Superior temporal gyrus (tissue), 1 donor: Measurements from ENCODE around the gene CREBBP.
A peak's percentile ranks its signal among the peaks of the same experiment; 100 is the strongest.

ENCODE experiments used
- DNase-seq: peaks from one replicate; pipeline ENCODE4 v3.0.0-alpha.2; 2016; ENCODE audit errors: extremely low spot score

The CREBBP gene

DNA sequence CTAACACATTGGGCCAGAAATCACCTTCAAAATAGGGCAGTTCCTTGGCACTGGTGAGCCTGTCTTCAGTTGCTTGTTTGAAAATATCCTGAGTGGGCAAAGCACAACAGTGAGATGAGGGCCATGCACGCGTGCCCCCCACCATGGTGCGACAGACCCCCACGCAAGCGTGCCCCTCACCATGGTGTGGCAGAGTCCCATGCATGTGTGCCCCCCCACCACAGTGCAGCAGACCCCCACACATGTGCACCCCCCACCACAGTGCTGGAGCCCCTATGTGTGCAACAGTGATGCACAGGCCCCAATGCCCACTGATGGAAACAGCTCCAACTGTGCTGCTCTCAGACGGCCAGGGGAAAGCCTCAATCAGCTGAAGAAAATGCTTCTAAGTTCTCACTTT lies 144.4 kb downstream of the CREBBP start:
- DNase-seq, result no peak

DNA sequence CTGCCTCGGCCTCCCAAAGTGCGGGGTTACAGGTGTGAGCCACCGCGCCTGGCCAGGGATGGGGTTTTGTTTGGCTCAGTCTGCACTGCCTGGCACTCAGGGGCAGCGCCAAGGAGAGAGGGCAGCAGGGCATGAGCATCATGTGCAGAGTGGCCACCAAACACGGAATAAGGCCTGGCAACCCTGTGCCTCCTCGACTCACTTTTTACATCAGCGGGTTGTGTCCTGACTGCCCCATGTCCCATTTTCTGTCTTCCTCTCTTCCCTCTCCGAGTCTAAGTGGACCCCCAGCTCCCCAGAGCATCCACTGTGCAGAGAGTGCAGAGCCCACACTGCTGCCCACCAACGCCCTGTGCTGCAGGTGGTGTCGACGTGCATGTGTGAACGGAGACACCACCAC lies 145.0 kb downstream of the CREBBP start:
- no peak for DNase-seq

DNA sequence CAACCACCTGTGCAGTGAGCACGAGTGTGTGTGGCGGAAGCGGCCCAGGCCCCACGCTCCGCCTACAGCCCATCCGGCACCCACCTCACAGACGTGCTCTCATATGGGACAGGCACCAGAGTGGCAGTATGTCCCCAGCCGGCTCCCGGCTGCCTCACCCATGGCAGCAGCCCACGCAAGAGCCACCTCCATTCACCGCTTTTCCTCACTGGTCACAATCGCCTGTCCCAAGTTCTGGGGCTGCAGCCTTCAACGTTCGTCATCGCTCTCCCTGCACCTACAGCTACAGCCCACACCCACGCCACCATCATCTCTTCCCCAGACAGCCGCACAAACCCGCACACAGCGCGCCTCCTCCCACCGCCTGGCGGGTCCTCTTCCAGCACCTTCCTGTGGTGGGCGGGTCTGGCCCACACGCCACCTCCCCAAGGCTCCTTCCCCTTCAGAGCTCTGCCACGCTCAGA lies 145.7 kb downstream of the CREBBP start:
- DNase-seq, result no peak

DNA sequence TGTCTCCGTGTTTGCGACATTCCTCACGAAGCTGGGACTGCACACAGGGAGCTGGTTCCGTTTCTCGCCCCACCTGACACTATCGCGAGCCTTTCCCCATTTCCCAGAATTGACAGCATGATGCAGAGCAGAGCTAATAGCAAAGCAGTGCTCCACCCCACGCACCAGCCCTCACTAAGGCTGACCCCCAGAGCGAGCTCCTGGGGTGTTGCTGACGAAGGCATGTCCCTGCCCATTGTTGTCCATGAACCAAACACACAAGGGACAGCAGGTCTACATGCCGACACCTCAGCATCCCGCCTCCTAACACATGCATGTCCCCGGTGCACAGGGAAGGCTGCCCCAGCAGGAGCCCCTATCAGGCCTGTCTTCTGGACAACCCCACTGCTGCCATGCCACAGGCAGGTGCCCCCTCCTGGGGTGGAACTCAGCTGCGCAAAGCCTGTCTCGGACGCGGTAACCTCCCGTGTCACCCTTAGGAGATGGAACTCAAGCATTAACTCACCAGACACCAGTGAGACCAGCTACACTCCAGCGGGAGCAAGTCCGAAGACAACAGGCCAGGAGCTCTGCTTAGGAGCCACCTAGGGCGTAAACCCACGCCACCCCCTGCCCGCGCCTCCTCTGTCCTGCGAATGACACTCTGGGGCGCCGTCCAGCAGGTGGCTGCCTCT lies 146.3 kb downstream of the CREBBP start:
- DNase-seq, result no peak

DNA sequence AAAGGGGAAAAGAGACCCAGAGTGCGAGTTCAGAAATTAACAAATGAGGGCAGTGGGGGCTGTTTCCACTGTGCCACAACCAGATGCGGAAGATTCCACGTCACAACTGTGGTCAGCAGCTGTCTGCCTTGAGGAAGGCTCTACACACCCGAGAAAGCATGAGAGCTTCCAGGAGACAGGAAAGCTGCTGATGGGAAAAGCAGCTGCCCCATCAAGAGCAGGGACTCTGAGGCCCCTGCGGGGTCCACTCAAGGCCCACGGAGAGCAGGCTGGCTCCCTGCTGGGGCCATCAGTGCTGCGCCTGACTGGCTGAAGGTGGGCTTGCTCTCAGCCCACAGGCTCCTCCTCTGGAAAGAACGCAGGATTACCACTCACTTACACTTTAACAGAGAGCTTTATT lies 148.3 kb downstream of the CREBBP start:
- no peak for DNase-seq

- DNase-seq, result no peak
These were observed 149.2 kb downstream of the CREBBP start for GRCh38 chr16:3731126-3731935.

DNA sequence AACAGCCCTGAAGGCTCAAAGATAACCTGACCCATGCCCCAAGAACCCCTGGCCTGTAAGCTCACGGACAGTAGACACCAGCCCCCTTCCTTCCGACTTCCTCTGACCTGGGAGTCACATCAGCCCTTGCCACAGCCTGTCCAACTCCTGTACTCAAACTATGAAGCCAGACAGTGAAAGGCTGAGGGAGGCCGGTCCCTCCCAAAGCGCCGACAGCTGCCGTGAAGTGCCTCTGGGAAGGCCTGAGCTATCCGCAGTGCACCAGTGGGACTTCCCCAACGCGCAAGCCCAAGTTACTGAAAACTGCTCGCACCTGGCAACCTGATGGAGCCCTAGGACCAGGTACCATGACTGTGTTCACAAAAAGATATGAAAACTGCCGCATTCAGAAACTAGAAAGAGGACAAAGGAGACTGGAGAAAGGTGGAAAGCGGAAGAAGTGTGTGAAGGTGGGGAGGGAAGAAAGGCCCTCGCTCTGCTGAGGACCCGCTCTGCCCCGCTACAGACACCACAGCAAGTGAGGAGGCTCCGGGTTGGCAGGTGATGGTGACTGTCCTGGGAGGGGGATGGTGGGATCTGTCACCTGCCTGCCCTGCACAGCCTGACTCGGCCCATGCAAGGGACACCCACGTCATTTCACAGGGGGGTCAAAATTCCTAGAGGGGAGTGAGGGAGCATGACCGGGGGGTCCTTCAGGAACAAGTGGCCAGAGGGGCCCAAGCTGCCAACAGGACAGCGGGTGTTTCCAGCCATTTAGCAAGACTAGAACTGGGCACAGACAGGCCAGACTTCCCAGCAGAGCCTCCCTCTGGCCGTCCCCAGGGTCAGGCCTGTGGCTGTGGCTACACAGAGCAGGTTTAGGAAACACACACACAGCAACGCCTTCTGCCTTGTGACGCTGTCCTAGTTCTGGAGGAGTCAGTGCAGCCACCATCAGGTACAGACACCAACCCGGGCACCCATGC lies 150.1 kb downstream of the CREBBP start:
- no peak for DNase-seq

- DNase-seq, result no peak
These were observed 151.1 kb downstream of the CREBBP start for GRCh38 chr16:3729161-3730112.

DNA sequence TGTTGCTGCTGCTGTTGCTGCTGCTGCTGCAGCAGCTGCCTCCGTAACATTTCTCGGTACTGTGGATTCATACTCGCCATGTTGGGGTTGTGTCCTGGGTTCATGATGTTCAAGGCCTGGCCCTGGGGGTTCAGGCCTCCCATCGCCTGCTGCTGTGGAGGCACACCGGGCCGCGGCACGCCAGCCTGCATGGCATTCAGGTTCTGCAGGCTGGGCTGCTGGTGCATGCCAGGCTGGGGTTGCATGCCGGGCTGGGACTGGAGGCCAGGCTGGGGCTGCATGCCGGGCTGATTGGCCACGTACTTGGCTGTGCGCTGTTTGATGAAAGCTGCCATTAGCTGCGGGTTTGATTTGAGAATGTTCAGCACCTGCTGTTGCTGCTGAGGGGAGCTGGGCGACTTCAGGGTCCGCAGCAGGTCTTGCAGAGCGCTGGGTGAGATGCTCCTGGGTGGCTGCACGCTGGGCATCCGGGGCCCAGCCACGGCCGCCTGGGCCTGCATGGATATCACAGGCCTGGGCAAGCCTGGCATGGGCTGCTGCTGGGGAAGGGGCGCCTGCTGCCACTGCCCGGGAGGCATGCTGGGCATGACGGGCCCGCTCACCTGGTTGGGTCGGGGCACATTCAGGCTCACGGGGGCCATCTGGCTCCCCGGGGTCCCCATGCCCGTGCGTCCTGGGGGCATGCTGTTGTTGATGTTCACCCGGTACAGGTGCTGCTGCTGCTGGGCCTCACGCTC lies 151.9 kb downstream of the CREBBP start:
- DNase-seq, result no peak

DNA sequence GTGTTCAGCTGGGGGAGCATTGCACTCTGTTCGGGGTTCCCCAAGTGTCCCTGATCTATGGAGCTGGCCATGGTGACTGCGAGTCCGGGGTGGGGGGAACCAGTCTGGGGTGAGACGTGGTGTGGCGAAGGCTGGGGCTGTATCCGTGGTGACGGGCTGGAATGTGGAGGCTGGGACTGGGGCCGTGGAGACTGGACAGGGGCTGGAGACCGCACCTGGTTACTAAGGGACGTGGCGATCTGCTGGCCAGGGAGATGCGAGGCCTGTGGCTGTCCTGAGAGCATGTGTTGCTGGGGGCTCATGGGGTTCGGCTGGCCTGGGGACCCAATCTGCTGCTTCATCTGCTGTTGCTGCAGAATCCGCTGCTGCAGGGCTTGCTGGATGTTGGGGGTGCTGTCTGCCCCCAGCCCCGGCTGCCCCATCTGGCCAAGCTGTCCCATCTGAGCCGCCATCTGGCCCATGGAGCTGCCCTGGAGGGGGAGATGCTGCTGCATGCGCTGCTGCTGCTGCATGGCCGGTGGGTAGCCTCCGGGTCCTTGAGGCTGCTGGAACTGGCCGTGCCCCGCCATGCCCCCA lies 152.6 kb downstream of the CREBBP start:
- no peak for DNase-seq

DNA sequence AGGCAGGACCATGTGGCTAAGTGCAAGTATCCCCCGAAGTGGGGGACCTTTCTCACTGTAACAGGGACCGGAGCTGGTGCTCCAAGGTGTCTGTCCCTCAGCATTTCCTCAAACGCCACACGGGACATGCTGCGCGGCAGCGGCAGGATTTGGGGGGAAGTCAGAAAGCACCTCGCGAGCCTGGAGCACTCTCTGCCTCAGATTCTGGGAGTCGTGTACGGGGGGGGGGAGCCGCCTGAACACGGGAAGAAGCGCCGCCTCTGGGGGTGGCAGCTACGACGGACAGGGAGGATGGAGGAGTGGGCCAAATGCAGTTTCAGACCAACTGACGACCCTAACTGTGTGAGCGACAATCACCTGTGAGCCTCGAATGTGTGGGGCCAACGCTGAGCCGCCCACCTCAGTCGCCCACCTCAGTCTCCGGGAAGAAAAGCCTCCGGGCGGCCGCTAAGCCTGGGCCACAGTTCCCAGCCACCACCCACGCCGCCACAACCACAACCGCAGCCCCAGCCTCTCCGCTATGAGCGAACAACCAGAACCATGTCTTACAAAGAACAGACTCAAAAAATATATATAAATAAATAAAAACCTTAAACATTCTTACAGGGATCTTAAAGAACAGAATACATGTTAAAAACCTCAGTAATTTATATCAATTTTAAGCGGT lies 154.4 kb downstream of the CREBBP start:
- DNase-seq, result no peak

DNA sequence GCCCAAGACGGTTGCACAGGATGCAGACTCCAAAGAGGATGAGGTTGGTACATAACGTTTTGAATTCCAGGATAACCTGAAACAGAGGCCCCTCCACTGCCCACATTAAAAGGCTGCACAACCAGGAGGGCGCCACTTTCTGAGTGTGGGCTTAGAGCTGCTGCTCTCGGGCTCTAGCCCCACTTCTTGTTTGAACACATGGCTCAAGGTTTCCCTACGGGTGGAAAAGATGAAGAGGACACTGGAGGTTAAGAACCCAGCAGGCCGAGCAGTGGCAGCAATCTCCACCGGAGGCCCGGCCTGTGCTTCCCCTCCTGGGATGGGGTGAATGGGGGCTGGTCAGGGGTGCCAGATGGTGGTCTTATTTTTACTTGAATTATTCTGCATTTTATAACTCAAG lies 155.2 kb downstream of the CREBBP start:
- DNase-seq, result no peak

DNA sequence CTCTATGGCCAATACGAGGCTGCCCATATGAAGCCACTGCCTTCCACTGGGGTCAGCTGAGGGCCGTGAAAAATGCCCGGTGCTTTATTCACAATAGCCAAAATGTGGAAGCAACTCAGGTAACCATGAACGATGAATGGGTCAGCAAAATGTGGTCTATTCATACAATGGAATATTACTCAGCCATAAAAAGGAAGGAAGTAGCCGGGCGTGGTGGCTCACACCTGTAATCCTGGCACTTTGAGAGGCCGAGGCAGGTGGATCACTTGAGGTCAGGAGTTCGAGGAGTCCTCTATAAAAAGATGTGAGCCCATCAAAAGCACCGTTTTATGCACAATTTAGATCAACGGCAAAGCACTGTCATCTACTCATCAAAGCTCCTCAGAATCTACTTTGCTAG lies 158.0 kb downstream of the CREBBP start:
- no peak for DNase-seq

DNA sequence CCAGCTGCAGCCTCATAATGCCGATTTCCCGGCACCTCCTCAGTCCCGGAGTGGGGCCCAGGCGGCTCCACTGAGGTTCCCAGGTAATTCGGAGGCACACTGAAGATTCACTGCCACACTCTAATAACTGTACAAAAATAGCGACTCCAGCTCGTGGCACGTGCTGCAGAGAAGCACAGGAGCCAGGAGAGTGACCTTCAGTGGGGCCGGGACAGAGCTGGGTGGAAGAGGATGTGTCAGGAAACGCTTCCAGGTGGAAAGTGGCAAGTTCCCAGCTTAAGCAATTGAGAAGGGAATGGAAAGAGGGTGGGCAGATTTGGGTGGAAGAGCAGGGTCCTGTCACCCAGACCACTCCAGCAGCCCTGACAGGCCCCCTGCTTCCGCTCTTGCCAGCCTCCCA lies 160.1 kb downstream of the CREBBP start:
- DNase-seq, result no peak

GRCh38 chr16:3718628-3719027 lies 161.9 kb downstream of the CREBBP start:
- DNase-seq, result no peak

GRCh38 chr16:3718019-3718391 lies 162.5 kb downstream of the CREBBP start:
- DNase-seq, result no peak

- peak; percentile 87 for DNase-seq
These were observed 163.1 kb downstream of the CREBBP start, which contains the start of gene TRAP1 for GRCh38 chr16:3717235-3718018. Gene TRAP1 (minus strand): TSS chr16:3717524. CDS start chr16:3717508, 16 bp downstream.

DNA sequence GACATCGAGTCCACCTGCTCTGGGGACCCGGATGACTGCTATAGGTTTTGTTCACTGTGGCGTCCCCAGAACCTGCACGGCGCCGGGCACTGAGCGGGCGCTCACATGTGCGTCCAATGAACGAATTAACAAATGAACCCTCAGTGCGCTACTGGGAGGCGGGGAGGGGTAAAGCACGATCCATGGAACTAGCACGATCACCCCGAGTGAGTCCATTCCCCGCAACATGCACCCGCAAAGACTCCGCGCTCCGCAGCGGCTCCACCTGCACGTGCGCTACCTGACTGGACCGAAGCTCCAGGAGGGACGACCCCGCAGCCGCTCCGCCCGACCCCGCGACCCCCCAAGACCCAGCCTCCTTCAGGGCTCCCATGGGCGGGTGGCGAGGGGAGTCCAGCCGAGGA lies 163.7 kb downstream of the CREBBP start:
- DNase-seq, result no peak
